NCI-H2196 treated with DMSO at 0.1 percent for 48 hours (cell line): Measurements from ENCODE around the gene PRSS12.
"Not testable (repeated sequence)": the region's sequence is repeated elsewhere in the genome, so short reads cannot be mapped to it uniquely, and the experiment has no call there.

Source experiments
- DNase-seq: peaks from one replicate; lab custom pipeline; 2025; ENCODE audit not compliant: unreplicated experiment; lab: John Stamatoyannopoulos, UW

The PRSS12 gene, protein sequence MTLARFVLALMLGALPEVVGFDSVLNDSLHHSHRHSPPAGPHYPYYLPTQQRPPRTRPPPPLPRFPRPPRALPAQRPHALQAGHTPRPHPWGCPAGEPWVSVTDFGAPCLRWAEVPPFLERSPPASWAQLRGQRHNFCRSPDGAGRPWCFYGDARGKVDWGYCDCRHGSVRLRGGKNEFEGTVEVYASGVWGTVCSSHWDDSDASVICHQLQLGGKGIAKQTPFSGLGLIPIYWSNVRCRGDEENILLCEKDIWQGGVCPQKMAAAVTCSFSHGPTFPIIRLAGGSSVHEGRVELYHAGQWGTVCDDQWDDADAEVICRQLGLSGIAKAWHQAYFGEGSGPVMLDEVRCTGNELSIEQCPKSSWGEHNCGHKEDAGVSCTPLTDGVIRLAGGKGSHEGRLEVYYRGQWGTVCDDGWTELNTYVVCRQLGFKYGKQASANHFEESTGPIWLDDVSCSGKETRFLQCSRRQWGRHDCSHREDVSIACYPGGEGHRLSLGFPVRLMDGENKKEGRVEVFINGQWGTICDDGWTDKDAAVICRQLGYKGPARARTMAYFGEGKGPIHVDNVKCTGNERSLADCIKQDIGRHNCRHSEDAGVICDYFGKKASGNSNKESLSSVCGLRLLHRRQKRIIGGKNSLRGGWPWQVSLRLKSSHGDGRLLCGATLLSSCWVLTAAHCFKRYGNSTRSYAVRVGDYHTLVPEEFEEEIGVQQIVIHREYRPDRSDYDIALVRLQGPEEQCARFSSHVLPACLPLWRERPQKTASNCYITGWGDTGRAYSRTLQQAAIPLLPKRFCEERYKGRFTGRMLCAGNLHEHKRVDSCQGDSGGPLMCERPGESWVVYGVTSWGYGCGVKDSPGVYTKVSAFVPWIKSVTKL

DNA sequence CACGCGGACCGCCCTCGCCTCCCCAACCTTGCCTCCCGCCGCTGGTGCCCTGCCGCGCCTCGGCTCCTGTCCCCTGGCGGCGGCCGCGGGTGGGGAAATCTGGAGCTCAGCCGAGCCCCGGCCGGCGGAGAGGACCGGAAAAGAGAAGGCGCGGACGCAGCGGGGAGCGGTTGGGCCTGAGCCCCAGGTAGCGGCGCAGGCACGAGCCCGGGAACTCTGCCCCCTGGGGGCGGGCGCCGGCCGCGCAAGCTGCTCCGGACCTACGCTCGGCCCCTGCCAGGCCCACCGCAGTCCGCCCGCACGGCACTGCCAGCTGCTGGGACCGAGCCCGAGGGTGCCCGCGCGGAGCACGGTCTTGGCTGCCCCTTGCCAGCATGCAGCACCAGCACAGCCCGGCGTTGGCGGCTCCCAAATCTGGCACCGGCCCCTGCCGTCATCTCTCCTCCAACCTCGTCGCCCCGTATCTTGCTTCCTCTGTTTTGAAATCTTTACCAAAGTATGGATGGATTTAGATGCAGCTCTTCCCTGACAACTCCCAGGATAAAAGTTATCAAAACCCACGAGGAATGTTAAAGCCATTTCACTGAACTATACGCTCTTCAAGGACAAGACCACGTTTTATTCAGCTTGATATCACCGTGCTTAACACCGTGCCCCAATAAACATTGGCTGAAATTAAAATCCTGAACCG is at the start of gene PRSS12:
TSS of gene PRSS12 (minus strand) at position 161 of the 691 bp plus-strand sequence. CDS start 283 bp downstream, outside the sequence.
- no peak for DNase-seq

DNA sequence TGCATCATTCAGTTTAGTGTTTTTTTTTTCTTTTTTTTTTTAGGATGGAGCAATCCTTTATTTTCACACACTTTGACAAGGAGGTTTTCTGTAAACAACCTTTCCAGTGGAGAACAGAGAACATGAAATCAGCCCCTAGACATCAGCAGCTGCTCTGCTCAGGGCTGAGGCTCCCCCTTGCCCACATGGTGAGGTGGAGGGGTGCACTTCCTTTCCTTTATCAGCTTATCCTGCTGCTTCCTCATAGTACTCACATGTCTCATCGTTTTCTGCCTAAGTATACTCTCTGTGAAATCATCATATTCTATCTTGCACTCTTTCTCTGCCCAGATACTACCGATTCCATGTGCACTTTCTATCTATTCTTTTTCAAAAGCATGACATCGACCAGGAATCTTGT is 47.6 kb upstream of the PRSS12 start:
- no peak for DNase-seq

GRCh38 chr4:118399883-118400282 is 47.1 kb upstream of the PRSS12 start:
- not testable (repeated sequence) for DNase-seq

DNA sequence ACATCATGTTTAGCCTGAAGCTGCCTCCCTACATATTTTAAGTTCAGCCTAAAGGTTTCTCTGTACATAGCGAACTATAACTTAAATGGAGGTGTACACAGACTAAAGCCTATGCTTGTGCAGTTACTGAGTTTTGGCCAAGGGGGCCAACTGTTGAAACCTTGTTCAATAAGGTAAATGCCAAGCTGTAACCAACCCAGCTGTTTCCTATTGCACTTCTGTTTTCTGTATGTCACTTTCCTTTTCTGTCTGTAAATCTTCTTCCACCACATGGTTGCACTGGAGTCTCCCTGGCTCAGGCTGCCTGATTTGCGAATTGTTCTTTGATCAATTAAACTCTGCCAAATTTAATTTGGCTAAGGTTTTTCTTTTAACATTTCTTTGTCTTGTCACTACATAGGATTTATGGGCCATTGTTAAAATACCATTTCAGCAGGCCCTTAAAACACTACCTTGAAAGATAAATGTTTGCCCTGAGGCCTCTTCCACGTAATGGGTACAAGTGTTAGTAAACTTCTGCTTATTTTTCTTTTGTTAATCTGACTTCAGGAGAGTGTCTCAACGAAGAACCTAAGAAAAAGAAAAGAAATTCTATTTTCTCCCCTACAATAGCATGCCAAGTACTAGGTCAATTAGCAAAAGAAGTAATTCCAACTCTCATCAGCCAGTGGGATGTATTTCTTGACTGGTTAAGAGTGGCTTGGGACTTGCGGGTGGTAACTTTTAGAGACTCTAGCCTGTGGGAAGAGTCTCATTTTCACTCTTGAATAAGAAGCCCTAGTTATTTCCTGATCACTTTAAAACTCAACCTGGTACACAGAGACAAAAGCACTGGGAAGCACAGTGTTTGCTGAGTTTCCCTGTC is 45.7 kb upstream of the PRSS12 start:
- no peak for DNase-seq

GRCh38 chr4:118397623-118397979 is 44.8 kb upstream of the PRSS12 start:
- no peak for DNase-seq

DNA sequence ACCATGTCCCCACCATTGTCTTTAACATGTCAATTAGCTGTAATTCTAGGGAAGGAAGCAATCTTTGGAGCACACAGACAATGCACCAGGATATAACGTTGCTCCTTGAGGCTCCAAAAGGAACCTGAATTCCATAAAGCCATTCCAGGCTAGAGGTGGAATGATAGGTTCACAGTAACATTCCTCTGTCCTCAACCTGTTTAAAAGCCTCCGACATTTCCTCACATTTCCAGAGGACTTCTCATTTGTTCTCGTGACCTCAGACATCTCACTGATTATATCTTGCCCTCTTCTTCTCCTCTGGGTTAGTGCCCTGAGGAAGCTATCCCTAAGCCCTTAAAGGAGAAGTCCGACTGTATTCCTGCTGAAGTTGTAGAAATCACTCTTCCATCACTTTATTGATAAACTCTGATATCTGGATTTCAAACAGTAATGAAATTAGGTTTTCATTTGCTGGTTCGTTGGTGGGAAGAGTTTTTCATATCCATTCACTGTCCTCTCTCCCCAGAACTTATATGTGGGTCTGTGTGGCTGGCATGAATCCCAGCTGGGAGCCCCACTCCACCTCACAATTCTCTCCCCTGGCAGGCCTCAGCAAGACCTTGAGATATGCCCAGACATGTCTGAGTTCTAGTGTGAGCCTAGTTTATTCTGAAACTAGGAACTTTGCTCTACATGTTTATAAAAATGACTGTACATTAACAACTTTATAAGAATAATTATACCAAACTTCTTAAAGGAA is 44.2 kb upstream of the PRSS12 start:
- no peak for DNase-seq

- DNase-seq: no peak
Observed at GRCh38 chr4:118395057-118395644, 42.3 kb upstream of the PRSS12 start.

DNA sequence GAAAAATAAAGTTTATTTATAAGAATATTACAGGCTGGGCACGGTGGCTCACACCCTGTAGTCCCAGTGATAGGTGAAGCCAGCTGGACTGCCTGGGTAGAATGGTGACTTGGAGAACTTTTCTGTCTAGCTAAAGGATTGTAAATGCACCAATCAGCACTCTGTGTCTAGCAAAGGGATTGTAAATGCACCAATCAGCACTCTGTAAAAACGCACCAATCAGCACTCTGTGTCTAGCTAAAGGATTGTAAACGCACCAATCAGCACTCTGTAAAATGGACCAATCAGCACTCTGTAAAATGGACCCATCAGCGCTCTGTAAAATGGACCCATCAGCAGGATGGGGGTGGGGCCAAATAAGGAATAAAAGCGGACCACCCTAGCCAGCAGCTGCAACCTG is 39.7 kb upstream of the PRSS12 start:
- DNase-seq: not testable (repeated sequence)

GRCh38 chr4:118390121-118390520 is 37.3 kb upstream of the PRSS12 start:
- DNase-seq: no peak

DNA sequence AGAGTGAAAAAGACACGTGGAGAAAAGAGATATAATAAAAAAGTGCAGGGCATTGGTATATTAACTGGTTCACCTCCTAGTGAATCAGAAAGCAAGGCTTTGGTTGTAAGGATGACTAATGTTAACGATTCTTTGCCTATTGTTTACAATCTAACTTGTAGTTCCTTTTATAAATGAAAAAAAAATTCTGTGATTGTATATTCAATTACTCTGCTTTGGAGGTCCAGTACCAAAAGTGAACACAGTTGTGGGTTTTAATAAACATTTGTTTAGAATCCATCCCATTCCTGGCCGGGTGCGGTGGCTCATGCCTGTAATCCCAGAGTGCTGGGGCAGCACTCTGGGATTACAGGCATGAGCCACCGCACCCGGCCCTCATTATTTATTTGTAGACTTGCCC is 36.9 kb upstream of the PRSS12 start:
- DNase-seq: no peak

DNA sequence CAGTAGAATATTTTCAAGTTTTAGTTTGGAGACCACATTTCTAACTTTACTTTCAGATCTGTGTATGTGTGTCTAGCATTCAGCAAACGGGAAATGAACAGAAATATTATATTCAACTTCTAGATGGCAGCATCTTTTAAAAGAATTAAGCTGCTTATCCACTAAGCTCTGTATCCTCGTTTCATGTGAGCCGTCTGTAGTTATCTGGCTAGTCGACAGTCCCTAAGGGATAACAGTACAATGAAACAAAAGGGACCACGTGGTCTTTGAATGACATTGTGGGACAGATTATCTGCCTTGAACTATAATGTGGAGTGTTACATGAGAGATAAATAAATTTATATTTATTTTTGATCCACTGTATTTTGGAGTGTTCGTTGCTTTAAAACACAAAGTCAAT is 35.8 kb upstream of the PRSS12 start:
- DNase-seq: no peak

DNA sequence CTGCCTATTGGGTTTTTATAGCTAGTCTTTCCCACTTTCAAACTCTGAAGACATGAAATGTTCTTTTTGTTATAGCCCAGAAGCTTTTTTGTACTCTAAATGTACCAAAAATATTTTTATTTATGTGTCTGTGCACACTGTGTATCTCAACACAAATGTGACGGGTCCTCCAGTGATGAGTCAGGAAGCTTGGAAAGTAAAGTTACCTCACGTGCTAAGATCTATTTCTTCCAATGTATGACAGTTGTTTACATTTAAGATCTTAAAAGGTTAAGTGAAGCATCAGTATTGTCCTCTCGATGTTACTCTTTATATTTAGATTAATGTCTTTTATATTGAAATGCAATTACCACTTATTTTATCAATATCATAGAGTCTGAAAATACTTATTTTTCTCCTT is 29.1 kb upstream of the PRSS12 start:
- DNase-seq: no peak

GRCh38 chr4:118373614-118374255 is 20.9 kb upstream of the PRSS12 start:
- no peak for DNase-seq

GRCh38 chr4:118372251-118372650 is 19.4 kb upstream of the PRSS12 start:
- DNase-seq: no peak

- no peak for DNase-seq
Observed at GRCh38 chr4:118369231-118369630, 16.4 kb upstream of the PRSS12 start.

- no peak for DNase-seq
Observed at GRCh38 chr4:118367872-118368271, 15.1 kb upstream of the PRSS12 start.

DNA sequence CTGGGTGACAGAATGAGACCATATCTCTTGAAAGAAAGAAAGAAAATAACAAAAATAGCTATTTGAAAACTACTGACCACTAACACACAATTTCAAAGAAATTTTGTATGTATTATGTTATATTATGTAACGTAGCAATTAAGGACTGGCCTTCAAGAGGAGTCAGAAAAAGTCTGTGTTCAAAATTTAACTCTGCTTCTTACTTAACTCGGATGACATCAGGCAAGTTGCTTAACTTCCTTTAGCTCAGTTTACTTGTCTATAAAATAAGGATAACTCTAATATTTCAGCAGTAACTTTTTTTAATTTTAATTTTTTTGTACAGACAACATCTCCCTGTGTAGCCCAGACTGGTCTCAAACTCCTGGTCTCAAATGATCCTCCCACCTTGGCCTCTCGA is 14.6 kb upstream of the PRSS12 start:
- no peak for DNase-seq

DNA sequence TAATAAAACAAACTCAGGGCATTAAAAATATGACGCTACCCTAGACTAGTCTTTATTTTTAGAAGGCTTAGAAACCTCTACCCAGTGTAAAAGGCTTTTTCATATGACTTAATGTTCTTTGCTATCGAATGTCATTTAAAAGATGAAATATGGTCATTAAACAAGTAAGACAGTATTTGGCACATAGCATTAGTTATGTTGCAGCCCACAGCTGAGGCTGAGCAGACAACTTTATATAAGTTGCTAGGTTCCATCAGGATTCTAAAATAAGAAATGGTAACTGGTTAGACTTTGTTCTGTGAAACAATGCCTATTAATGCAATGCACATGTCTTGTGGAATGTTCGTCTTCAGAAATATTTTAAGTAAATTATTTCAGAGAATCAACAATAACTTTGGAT is 10.4 kb upstream of the PRSS12 start:
- no peak for DNase-seq

DNA sequence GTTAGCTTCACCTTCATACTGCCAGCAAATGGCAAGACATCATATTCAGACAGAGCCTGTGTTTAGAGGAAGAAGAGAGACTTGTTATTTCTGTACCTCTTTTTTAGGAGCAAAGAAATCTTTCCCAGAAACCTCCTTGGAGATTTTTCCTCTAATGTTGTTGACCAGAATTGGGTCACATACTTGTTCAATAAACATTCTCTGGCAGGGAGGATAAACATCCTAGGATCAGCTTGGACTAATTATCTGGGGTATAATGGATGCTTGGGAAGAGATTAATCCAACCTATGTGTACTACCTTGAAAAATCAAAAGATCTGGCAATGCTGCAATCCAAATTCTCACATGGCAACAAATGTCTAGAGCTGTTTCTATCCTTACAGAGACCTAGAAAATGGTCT is 8.4 kb upstream of the PRSS12 start:
- DNase-seq: no peak
